Osteocyte (in vitro differentiated cells): ENCODE measurements around the gene ZMIZ1. TPM values are rescaled to one million over a fixed set of nuclear protein-coding genes. Genes with fewer than 3 reads are reported as not detected.

Experiments used
- DNase-seq: peaks from one replicate; pipeline ENCODE4 v3.0.0; 2021; ENCODE audit warnings: mixed read lengths; ENCODE audit not compliant: unreplicated experiment; ENCODE audit errors: extremely low spot score
- H3K27ac Mint-ChIP-seq: one replicate; pipeline ENCODE4 v1.8.0; 2021; ENCODE audit warnings: mild to moderate bottlenecking, mixed read lengths; ENCODE audit not compliant: unreplicated experiment
- H3K27me3 Mint-ChIP-seq: one replicate; pipeline ENCODE4 v1.8.0; 2021; ENCODE audit warnings: mixed read lengths; ENCODE audit not compliant: unreplicated experiment
- H3K36me3 Mint-ChIP-seq: one replicate; pipeline ENCODE4 v1.8.0; 2021; ENCODE audit warnings: mixed read lengths; ENCODE audit not compliant: unreplicated experiment
- H3K4me1 Mint-ChIP-seq: one replicate; pipeline ENCODE4 v1.8.0; 2021; ENCODE audit warnings: mixed read lengths; ENCODE audit not compliant: unreplicated experiment
- H3K4me3 Mint-ChIP-seq: one replicate; pipeline ENCODE4 v1.8.0; 2021; ENCODE audit warnings: mild to moderate bottlenecking, moderate library complexity, mixed read lengths; ENCODE audit not compliant: unreplicated experiment
- H3K9me3 Mint-ChIP-seq: one replicate; pipeline ENCODE4 v1.8.0; 2021; ENCODE audit warnings: mixed read lengths; ENCODE audit not compliant: unreplicated experiment
- total RNA-seq: library from RNA; stranded (reverse); gene quantifications from 2 replicates; pipeline ENCODE4 v1.2.1, GENCODE V29; 2021
- TF ChIP-seq, protein P1 (sequence below): fragments of 200-600 bp; sonication (generic); IDR thresholded peaks from 2 replicates; pipeline ENCODE4 v1.5.0; 2021; ENCODE audit warnings: antibody characterized with exemption, mild to moderate bottlenecking, moderate library complexity

ZMIZ1 gene
- total RNA-seq, 1 donor from 2014 or later, result 90.5 TPM

DNA sequence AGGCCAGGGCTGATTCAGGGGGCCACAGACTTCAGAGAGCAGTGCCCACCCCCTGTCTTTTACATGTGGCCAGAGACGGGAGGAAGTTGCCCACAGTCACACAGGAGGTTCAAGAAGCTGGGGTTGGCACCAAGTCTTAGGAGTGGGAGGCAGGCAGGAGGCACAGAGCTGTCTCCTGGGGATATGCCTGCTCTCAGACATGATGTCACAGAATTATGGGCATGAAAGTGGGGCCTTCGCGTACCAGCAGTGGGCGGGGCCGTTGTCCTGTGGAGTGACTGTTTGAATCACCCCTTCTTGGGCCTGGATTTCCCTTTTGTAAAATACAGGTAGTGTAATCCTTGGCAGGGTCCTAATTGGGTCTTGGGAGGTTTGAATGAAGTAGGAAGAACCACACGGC, 197.3 kb downstream of the ZMIZ1 start:
- Mint-ChIP-seq H3K27ac (peak overlapping the region; percentile 93), H3K4me1 (peaks cover 65% of the 10 kb centered on the region), H3K27me3 (no peaks in the 10 kb centered on the region), H3K36me3 (peaks cover 15% of the 10 kb centered on the region), H3K4me3 (no peak overlapping the region), H3K9me3 (no peaks in the 10 kb centered on the region)
- TF ChIP-seq, protein P1, sequence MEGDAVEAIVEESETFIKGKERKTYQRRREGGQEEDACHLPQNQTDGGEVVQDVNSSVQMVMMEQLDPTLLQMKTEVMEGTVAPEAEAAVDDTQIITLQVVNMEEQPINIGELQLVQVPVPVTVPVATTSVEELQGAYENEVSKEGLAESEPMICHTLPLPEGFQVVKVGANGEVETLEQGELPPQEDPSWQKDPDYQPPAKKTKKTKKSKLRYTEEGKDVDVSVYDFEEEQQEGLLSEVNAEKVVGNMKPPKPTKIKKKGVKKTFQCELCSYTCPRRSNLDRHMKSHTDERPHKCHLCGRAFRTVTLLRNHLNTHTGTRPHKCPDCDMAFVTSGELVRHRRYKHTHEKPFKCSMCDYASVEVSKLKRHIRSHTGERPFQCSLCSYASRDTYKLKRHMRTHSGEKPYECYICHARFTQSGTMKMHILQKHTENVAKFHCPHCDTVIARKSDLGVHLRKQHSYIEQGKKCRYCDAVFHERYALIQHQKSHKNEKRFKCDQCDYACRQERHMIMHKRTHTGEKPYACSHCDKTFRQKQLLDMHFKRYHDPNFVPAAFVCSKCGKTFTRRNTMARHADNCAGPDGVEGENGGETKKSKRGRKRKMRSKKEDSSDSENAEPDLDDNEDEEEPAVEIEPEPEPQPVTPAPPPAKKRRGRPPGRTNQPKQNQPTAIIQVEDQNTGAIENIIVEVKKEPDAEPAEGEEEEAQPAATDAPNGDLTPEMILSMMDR, result no peak
- DNase-seq, result no peak

DNA sequence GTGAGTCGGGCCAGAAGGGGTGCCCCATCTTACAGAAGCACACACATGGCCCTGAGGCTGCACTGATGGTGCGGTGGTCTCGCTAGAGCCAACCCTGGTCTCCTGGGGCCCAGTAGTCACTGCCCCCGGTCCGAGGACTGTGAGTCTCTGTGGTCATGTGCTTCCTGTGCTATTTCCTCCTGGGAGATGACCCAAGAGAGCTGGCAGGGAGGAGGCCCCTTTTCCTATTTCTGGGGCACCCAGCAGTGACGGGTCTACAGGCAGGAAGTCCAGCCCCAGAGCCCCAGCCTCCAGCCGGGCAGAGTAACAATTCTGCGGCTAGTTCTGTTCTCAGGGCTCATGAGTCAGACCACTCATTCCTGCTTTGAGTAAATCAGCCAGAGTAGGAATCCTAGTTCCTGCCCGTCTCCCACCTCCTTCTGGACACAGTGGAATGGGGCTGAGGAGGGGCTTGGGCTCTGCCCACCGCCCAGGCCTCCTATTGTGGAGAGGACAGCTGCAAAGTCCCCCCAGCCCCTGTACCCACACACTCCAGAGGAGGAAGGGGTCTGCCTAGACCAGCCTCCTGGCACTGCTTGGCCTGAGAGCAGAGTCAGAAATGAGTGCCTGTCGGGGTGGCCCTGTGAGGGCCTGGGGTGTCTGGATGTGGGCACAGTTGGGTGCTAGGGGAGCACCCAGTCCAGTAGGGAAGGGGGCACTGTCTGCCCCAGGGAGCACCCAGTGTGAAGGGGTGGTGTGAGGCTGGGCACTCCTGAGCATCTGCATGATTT, 198.0 kb downstream of the ZMIZ1 start:
- H3K4me3 Mint-ChIP-seq, result no peak overlapping the region
- H3K27me3 Mint-ChIP-seq, result no peaks in the 10 kb centered on the region
- H3K36me3 Mint-ChIP-seq, result peaks cover 15% of the 10 kb centered on the region
- TF ChIP-seq, protein P1, result no peak
- no peaks in the 10 kb centered on the region for H3K9me3 Mint-ChIP-seq
- H3K27ac Mint-ChIP-seq, result peak overlapping the region; percentile 93
- DNase-seq, result no peak
- H3K4me1 Mint-ChIP-seq, result peaks cover 67% of the 10 kb centered on the region

DNA sequence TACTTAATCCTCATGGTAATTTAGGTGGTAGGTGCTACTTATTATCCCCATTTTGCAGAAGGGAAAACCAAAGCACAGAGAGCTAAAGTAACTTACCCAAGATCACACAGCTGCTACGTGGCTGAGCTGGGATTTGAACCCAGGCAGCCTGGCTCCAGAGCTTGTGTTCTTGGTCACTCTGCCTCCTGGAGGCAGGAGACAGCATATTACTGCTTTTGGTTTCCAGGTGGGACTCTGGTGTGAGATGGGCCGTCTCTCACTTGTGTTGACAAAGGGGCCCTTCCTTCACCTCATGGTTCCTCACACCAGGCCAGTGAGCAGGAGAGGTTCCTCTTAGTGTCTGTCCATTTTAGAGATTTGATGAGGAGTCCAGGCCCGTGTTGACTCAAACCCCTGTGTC, 198.7 kb downstream of the ZMIZ1 start:
- H3K4me3 Mint-ChIP-seq, result no peak overlapping the region
- TF ChIP-seq, protein P1, result peak; percentile 13
- peaks cover 15% of the 10 kb centered on the region for H3K36me3 Mint-ChIP-seq
- H3K27me3 Mint-ChIP-seq, result no peaks in the 10 kb centered on the region
- DNase-seq, result no peak
- peaks cover 67% of the 10 kb centered on the region for H3K4me1 Mint-ChIP-seq
- H3K27ac Mint-ChIP-seq, result peak overlapping the region; percentile 93
- H3K9me3 Mint-ChIP-seq, result no peaks in the 10 kb centered on the region

DNA sequence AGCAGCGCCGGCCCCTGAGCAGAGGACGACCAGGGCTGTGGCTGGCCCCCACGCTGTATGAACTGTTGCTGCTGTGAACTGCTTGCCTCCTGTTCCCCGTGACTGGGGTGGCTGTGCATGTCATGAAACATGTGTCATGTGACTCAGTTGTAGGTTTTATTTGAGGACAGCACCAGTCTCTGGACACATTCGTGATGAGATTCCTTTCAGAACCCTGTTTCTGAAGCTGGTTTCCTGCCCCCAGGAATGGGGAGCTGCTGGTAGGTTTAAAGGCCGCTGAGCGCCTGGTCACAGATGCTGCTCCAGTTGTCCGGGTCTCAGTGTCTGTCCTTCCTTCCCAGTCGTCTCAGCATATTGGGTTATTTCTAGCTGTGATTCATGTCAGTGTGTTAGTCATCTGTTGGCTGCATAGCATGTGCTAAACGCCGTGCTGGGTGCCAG, 199.4 kb downstream of the ZMIZ1 start:
- peaks cover 11% of the 10 kb centered on the region for H3K36me3 Mint-ChIP-seq
- TF ChIP-seq, protein P1, result no peak
- H3K9me3 Mint-ChIP-seq, result no peaks in the 10 kb centered on the region
- no peaks in the 10 kb centered on the region for H3K27me3 Mint-ChIP-seq
- peaks cover 64% of the 10 kb centered on the region for H3K4me1 Mint-ChIP-seq
- peak overlapping the region; percentile 93 for H3K27ac Mint-ChIP-seq
- DNase-seq, result no peak
- H3K4me3 Mint-ChIP-seq, result no peak overlapping the region

DNA sequence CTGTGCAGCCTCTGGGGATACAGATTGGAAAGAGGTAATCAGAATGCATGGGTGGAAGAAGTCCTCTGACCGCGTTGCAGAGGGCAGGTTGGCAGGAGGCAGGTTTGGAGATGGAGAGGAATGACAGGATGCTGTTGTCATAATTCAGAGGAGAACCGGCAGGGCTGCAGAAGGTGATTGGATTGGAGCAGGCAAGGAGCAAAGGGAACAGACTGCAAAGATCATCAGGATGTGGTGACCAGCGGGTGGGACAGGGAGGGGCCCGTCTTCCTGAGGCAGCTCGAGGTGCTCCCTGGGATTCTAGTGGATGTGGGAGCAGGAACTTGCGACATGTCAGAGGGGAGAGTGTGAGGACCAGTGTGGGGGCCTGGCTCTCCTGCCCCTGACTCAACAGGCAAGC, 200.0 kb downstream of the ZMIZ1 start:
- Mint-ChIP-seq H3K4me1 (peaks cover 62% of the 10 kb centered on the region), H3K36me3 (peaks cover 11% of the 10 kb centered on the region), H3K9me3 (no peaks in the 10 kb centered on the region), H3K4me3 (no peak overlapping the region), H3K27me3 (no peaks in the 10 kb centered on the region), H3K27ac (peak overlapping the region; percentile 93)
- TF ChIP-seq, protein P1, result no peak
- DNase-seq, result no peak
